Measurements from ENCODE around the gene TAF1D.

- TF ChIP-seq TAF1 (IDR thresholded peaks at IDR 0.05; ENCODE audit: borderline replicate concordance, low read depth, low read length) (no peak), POLR2AphosphoS5 (IDR thresholded peaks at IDR 0.05; ENCODE audit: low read depth, low read length) (no peak), POLR2A (IDR thresholded peaks at IDR 0.05; ENCODE audit: low read depth, low read length) (no peak)
Observed at GRCh38 chr11:93741882-93742226, 559 bp upstream of the TAF1D start.

Measured in GM12892 (cell line).